ENCODE measurements around the gene ADARB1. TPM values are rescaled to one million over a fixed set of nuclear protein-coding genes. Genes with fewer than 3 reads are reported as not detected.

The ADARB1 gene
- total and polyA plus RNA-seq, 2 of the 8 experiments (the other 6 are each of a cell fraction or from before 2014, with no cell fraction given) = 4.7 to 14.9 TPM

- TF ChIP-seq POLR2AphosphoS5 (IDR thresholded peaks at IDR 0.05; ENCODE audit: low read depth, low read length) = no peak
- TF ChIP-seq POU5F1 (IDR thresholded peaks at IDR 0.05; ENCODE audit: low read depth, low read length) = no peak
Observed at GRCh38 chr21:45118099-45118498, 43.7 kb downstream of the ADARB1 start (continued).

Data from H1 (cell line).